Spinal cord (tissue), 10 donors: ENCODE measurements around the gene TICRR. TPM values are rescaled to one million over a fixed set of nuclear protein-coding genes. Genes with fewer than 3 reads are reported as not detected.

Experiments used
- DNase-seq, 6 donors: peaks; one replicate each; pipeline versions ENCODE4 v3.0.0 to v3.0.0-alpha.2; 2013 to 2015; ENCODE audit warnings: low spot score in 6 of 6, low read depth in 4 of 6
- H3K27ac ChIP-seq: one replicate; pipeline ENCODE4 v1.5.1; 2013; ENCODE audit warnings: low read depth, low read length, control low read depth
- H3K27me3 ChIP-seq: one replicate; pipeline ENCODE4 v1.6.1; 2013; ENCODE audit warnings: low read length; ENCODE audit not compliant: control insufficient read depth, insufficient read depth
- H3K36me3 ChIP-seq: one replicate; pipeline ENCODE4 v1.6.1; 2013; ENCODE audit warnings: low read length; ENCODE audit not compliant: control insufficient read depth, insufficient read depth
- H3K4me1 ChIP-seq: one replicate; pipeline ENCODE4 v1.6.1; 2013; ENCODE audit warnings: low read length; ENCODE audit not compliant: control insufficient read depth, insufficient read depth
- H3K4me3 ChIP-seq: one replicate; pipeline ENCODE4 v1.5.1; 2013; ENCODE audit warnings: low read depth, low read length, control low read depth
- H3K9me3 ChIP-seq: one replicate; pipeline ENCODE4 v1.6.1; 2013; ENCODE audit warnings: low read length; ENCODE audit not compliant: control insufficient read depth, insufficient read depth
- WGBS: methylation state at CpG from one replicate; pipeline ENCODE4 v1.1.5; 2013; ENCODE audit warnings: missing lambda C conversion rate; ENCODE audit not compliant: insufficient coverage; 5-methylcytosine and 5-hydroxymethylcytosine counted together
- polyA plus RNA-seq, 2 donors: library from polyadenylated mRNA; unstranded; fragments of 120-200 nt; gene quantifications; one replicate each; pipeline ENCODE4 v1.2.1, GENCODE V29; 2013; ENCODE audit not compliant: insufficient read length in 2 of 2
- total RNA-seq, 2 donors: library from RNA; depleted of rRNA in 1 of 2; stranded (reverse); fragments of 120-200 nt in 1 of 2; fragments of >200 nt in 1 of 2; gene quantifications; one replicate each; pipeline versions ENCODE4 v1.2.3 to v1.2.4, GENCODE V29; 2013 to 2014
- donor health status: healthy.

TICRR gene
- total and polyA plus RNA-seq, 4 donors: 2.0 to 6.8 (median 4.9) TPM

- no peak overlapping the region for H3K4me3 ChIP-seq
- peaks cover 13% of the 10 kb centered on the region for H3K4me1 ChIP-seq
- 92% methylated on average over 13 of the region's 15 CpGs for WGBS
- H3K27me3 ChIP-seq: peaks cover under 1% of the 10 kb centered on the region
- DNase-seq: no peak
- H3K36me3 ChIP-seq: peaks cover 57% of the 10 kb centered on the region
- no peak overlapping the region for H3K27ac ChIP-seq
- H3K9me3 ChIP-seq: no peaks in the 10 kb centered on the region
Measured at GRCh38 chr15:89649716-89650115, 74.4 kb downstream of the TICRR start.

DNA sequence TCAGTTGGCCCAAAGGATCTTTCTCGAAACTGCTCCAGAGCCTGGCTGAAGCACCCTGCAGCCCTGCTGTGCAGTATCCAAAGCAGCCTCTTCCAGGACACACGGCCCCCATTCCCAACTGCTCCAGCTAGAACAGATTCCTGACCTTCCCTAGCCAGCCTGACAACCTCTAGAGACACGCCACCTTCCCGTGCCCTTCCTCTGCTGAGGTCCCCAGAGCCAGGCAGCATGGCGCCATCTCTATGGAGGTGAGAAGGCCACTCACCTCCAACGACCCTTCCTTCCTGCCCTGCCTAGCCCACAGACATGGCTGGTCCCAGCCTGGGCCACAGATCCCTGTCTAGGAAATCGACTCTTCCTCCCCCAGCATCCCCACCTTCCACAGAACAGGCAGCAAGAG lies 76.9 kb downstream of the TICRR start:
- H3K4me1 ChIP-seq: peaks cover 18% of the 10 kb centered on the region
- peaks cover 33% of the 10 kb centered on the region for H3K36me3 ChIP-seq
- no peak overlapping the region for H3K4me3 ChIP-seq
- DNase-seq: no peak
- H3K9me3 ChIP-seq: no peaks in the 10 kb centered on the region
- 92% methylated on average over 7 of the region's 7 CpGs for WGBS
- H3K27me3 ChIP-seq: peaks cover 3% of the 10 kb centered on the region
- no peak overlapping the region for H3K27ac ChIP-seq

DNA sequence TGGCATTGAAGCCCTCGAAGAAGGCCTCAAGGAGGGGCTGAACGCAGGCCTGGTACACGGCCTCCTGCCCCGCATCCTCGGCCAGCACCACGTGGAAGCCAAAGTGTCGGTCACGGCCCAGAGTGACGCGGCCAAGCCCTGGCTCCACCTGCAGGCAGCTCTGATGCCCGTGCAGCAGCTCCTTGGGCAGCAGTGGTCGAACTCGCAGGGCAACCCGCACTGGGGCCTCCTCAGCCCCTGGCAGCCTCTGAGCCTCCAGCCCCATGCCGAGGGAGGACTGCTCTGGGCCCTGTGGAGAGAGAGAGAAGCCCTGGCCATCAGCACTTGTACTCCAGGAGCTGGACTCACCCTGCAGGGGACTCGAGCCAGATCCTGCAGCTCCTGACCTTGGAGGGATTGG lies 77.4 kb downstream of the TICRR start:
- 91% methylated on average over 15 of the region's 16 CpGs for WGBS
- H3K9me3 ChIP-seq: no peaks in the 10 kb centered on the region
- peaks cover 15% of the 10 kb centered on the region for H3K4me1 ChIP-seq
- no peak overlapping the region for H3K27ac ChIP-seq
- peaks cover 28% of the 10 kb centered on the region for H3K36me3 ChIP-seq
- no peak overlapping the region for H3K4me3 ChIP-seq
- DNase-seq: no peak
- peaks cover 3% of the 10 kb centered on the region for H3K27me3 ChIP-seq

DNA sequence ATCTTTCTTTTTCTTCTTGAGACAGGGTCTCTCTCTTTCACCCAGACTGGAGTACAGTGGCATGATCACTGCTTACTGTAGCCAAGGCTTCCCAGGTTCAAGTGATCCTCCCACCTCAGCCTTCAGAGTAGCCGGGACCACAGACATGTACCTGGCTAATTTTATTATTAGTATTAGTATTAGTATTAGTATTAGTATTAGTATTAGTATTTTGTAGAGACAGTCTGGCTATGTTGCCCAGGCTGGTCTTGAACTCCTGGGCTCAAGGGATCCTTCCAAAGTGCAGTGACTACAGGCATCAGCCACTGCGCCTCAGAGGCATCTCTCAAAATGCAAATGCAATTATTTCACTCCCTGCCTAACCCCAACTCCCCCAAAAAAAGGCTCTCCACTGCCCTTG lies 78.3 kb downstream of the TICRR start:
- Histone ChIP-seq H3K9me3 (no peaks in the 10 kb centered on the region), H3K4me3 (no peak overlapping the region), H3K36me3 (peaks cover 23% of the 10 kb centered on the region), H3K27me3 (peaks cover 3% of the 10 kb centered on the region), H3K4me1 (peaks cover 15% of the 10 kb centered on the region), H3K27ac (no peak overlapping the region)
- no peak for DNase-seq
- WGBS: 100% methylated on average over 1 of the region's 2 CpGs

DNA sequence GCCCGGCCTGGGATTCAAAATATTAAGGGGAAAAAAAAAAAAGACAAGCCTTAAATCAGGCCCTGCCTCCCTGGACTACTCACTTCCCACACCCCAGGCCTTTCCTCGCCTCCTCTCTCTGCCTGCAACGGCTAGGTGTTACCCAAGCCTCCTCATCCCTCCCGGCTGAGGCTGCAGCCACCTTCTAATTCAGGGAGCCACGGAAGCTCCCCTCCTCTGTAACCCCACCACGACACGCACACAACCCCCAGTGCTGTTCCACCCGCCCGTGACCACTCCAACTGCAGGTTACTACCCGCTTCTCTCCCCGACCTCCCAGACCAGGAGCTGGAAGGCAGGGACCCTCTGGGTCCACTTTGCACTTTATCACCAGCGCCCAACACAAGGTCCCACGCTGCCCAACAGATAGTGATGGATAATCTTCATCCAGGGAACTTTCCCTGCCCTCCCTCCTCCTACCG lies 79.1 kb downstream of the TICRR start:
- Histone ChIP-seq H3K36me3 (peaks cover 15% of the 10 kb centered on the region), H3K4me1 (peaks cover 15% of the 10 kb centered on the region), H3K9me3 (no peaks in the 10 kb centered on the region), H3K27ac (no peak overlapping the region), H3K4me3 (peak overlapping the region; percentile 71), H3K27me3 (peaks cover 3% of the 10 kb centered on the region)
- DNase-seq: no peak
- WGBS: 17% methylated on average over 13 of the region's 14 CpGs

DNA sequence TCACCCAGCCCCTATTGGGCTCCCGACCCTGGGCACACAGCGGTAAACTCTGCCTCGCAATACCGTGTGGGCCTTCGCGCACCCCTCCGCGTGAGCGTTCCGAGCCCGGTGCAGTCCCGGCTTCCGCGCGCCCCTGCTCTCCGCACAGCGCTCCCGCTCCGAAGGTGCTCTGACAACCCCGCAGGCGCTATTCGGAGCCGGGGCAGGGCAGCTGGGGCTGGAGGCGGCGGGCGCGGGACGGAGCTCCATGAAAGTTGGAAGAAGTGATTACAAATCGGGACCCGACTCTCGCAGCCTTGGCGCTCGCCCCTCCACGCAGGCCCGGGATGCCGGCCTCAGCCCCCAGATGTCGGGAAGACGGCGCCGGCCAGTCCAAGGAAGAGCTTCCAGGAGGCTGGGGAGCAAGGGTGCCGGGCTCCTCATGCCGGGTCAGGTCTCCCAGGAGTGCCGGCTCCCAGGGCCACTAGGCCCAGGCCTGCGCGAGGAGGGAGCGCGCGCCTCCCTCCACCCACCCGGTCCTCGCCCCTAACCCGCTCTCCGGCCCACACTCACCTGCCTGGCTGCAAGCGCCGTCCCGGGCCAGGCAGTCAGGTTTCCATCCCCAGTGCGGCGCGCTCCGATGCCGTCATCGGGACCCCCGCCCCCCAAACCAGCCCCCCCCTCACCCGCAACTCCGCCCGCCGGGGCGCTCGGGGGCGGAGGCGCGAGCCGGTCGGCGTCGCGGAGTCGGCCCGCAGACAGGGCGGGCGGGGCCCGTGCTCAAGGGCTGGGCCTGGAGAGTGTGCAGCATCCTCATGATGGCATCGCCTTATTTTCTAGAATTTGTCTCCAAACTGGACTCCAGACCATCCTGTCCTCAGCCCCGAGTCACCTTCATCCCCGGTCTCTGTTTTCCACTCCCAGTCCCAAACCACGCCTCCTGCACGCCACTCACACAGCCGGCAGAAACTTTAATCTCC lies 79.9 kb downstream of the TICRR start, which contains the start of gene KIF7:
TSS of gene KIF7 (minus strand) at position 621 of the 959 bp plus-strand sequence. CDS start 2,537 bp downstream, outside the sequence.
- peaks cover 15% of the 10 kb centered on the region for H3K4me1 ChIP-seq
- peak in 2 of 6 donors; percentile 77 to 84 for DNase-seq
- H3K9me3 ChIP-seq: no peaks in the 10 kb centered on the region
- H3K27me3 ChIP-seq: peaks cover 3% of the 10 kb centered on the region
- 1% methylated on average over 86 of the region's 87 CpGs for WGBS
- H3K4me3 ChIP-seq: peak within 1 kb of the TSS; percentile 71
- H3K27ac ChIP-seq: peak within 1 kb of the TSS; percentile 15
- H3K36me3 ChIP-seq: peaks cover 8% of the 10 kb centered on the region

DNA sequence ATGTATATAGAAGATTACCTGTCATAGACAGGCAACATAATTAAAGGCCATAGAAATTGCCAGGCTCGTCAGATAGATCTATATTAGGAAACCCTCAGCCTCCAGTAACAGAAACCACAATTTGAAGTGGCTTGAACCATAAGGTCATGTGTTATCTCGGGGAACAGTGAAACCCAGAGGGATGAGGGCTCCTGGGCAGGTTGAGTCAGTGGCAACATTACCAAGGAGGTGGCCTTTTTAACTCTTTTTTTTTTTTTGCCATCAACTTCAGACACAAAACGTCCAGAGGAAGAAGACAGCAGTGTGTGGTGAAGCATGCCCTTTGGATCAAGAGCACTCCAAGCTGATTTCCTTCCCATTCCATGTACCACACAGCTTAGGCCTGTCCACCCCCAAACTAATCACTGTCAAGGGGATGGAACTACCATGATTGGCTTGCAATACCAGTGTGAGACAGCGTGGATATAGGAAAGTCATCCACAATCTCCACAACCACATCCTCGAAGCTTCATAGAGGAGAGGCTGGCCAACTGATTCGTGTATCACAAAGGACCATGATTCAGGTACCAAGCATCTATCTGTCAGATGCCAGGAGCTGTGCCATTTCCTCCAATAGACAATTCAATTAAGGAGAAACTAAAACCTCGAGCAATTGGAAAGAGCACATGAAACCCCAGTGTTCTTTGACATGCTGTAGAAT lies 81.0 kb downstream of the TICRR start:
- H3K36me3 ChIP-seq: peaks cover 8% of the 10 kb centered on the region
- no peak for DNase-seq
- no peak overlapping the region for H3K4me3 ChIP-seq
- H3K9me3 ChIP-seq: no peaks in the 10 kb centered on the region
- peaks cover 15% of the 10 kb centered on the region for H3K4me1 ChIP-seq
- H3K27me3 ChIP-seq: peaks cover 3% of the 10 kb centered on the region
- H3K27ac ChIP-seq: no peak overlapping the region
- WGBS: 80% methylated on average over 6 of the region's 7 CpGs

GRCh38 chr15:89657686-89658200 lies 82.5 kb downstream of the TICRR start:
- DNase-seq: no peak
- no peak overlapping the region for H3K27ac ChIP-seq
- H3K4me3 ChIP-seq: no peak overlapping the region
- WGBS: 89% methylated on average over 3 of the region's 5 CpGs
- peaks cover 3% of the 10 kb centered on the region for H3K27me3 ChIP-seq
- no peaks in the 10 kb centered on the region for H3K9me3 ChIP-seq
- peaks cover 1% of the 10 kb centered on the region for H3K36me3 ChIP-seq
- peaks cover 15% of the 10 kb centered on the region for H3K4me1 ChIP-seq

- Histone ChIP-seq H3K27me3 (peaks cover 3% of the 10 kb centered on the region), H3K36me3 (no peaks in the 10 kb centered on the region), H3K4me3 (no peak overlapping the region), H3K27ac (no peak overlapping the region), H3K4me1 (peaks cover 11% of the 10 kb centered on the region), H3K9me3 (no peaks in the 10 kb centered on the region)
- no peak for DNase-seq
- 88% methylated on average over 1 of the region's 2 CpGs for WGBS
Measured at GRCh38 chr15:89659295-89659694, 84.0 kb downstream of the TICRR start.
